ENCODE data around the gene GFPT2.

Gene GFPT2

DNA sequence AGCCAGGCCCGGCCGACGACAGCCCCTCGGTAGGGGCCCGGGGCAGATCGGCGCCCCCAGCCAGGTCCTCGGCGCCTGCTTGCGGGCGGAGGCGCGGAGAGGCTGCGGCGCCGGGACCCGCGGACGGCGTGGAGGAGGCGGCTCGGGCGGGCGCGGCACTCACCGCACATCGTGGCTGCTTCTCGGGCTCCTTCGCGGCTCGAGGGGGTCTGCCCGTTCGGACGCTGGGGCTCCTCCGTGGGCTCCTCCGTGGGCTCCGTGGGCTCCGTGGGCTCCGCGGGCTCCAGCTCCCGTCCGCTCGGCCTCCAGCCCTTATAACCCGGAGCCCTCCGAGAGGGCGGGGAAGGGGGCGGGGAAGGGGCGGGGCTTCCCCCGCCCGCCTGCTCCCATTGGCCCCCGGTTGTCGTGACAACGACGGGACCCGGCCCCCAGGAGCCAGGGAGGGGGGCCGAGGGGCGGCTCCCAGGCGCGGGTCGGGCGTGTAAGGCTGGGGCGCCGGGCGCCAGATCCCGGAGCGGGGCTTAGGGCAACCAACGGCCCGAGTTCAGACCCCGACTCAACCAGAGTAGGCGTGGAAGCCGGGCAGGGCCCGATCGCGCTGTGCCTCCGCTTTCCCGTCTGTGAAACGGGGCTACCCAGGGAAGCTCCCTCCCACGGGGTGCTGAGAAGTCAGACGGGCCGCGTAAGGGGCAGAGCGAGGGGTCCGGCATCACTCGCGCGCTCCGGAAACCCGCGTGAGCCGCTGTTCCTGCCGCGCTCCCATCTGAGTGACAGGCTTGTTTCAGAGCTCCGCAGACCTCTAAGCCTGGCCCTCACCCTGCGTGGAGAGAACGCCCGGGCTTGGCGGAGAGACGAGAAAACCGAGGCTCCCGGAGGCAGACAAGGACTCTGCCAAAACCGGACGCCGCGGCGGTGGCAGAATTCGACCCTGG, at the start of gene GFPT2:
TSS of gene GFPT2 (minus strand) at position 289 of the 932 bp plus-strand sequence. CDS start at position 170, 119 bp downstream.
- peak; percentile 75 for DNase-seq

DNA sequence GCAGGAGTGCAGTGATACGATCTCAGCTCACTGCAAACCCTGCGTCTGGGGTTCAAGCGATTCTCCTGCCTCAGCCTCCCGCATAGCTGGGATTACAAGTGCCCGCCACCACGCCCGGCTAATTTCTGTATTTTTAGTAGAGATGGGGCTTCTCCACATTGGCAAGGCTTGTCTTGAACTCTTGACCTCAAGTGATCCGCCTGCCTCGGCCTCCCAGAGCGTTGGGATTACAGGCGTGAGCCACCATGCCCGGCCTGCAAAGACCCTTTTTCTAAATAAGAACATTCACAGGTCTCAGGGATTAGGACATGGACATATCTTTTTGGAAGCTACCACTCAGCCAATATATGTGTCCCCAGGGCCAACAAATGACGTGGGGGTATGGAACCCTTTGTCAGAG, 49.6 kb upstream of the GFPT2 start:
- DNase-seq, result no peak

DNA sequence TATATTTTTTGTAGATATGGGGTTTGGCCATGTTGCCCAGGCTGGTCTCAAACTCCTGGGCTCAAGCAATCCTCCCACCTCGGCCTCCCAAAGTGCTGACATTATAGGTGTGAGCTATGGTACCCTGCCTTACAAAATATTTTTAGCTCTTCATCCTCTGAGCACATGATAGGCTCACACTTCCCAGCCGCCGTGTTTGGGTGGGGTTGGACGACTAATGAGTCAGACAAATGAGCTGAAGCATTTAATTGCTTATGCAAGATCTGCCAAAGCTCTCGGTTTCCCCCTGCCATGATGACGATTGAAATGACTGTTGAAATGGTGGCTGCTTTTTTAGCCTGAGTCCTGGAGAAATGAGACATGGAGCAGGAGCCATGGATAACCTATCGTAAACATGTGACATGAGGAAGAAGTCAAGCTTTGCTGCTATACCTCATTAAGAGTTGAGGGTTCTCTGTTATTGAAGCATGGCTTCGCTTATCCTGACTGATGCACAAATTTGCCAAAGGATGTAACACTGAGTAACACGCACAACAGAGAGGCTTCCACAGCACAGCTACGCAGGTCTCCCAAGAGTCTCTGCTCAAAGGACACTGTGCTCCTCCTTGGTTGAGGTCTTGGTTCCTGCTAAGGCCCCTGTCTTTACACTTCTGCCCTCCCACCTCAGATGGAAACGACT, 48.2 kb upstream of the GFPT2 start:
- DNase-seq, result no peak

DNA sequence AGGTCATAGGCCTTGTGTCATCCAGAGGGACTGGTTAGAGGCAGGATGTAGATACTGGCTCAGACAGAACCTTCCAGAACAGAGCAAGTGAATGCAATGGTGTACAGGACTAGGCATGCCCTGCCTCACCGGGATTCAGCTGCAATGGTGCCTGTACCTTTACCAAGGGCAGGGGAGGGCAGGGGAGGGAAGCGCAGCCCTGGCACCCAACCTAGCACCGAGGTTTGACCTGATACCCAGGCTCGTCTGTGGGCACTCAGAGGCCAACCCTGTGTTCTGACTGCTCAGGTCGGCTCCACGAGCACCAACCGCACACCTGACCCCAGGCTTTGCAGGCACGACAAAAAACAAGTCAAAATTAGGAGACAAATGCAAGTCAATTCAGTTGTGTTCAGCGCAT, 47.3 kb upstream of the GFPT2 start:
- DNase-seq, result no peak

DNA sequence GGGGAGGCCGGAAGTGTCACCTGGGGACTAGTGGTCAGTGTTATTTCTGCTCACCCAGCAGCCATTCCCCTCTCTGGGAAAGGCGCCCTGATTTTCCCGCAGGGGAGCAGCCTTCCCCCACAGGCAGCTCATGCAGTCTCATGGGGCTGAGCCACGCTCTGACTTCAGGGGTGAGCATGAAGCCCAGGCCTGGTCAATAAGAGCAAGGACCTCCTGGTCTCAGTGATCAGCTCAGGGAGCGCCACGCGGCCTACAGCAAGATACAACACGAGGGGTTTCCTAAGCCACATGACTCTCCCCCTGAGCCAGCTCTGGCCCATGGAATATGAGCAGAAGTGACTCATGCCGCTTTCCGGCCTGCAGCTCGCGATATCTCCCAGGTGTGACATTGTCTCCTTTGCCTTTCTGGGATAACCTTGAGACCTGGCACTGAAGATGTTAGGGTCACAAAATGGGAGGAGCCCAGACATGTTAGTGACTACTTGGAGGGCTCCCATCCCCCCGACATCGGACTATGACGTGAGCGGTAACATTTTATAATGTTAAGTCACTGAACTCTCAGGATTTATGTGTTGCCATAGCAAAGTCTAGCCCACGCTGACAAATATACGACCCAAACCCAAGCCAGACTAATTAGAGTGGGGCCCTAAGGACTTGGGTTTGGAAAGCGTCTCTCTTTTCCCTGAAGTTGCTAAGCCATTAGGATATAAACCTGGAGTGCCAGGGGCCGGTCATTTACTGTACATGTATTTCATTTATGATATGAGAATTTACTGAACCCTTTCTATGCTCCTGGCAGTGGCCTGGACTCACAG, 46.5 kb upstream of the GFPT2 start:
- no peak for DNase-seq

DNA sequence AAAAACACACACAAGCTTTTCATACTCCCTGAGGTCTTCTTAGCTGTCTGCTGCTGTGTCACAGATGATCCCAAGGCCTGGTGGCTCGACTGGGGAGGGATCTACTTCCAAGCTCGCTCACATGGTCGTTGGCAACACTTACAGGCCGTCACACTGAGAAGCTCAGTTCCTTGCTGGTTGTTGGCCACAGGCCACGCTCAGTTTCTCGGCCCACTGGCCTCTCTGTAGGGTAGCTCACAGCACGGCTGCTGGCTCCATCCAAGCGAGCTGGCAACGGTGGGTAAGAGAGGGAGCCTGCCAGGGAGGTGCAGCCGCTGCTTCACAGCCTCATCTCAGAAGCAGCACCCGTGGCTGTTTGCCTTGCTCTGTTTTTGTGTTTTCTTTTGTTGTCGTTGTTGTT, 43.8 kb upstream of the GFPT2 start:
- no peak for DNase-seq

DNA sequence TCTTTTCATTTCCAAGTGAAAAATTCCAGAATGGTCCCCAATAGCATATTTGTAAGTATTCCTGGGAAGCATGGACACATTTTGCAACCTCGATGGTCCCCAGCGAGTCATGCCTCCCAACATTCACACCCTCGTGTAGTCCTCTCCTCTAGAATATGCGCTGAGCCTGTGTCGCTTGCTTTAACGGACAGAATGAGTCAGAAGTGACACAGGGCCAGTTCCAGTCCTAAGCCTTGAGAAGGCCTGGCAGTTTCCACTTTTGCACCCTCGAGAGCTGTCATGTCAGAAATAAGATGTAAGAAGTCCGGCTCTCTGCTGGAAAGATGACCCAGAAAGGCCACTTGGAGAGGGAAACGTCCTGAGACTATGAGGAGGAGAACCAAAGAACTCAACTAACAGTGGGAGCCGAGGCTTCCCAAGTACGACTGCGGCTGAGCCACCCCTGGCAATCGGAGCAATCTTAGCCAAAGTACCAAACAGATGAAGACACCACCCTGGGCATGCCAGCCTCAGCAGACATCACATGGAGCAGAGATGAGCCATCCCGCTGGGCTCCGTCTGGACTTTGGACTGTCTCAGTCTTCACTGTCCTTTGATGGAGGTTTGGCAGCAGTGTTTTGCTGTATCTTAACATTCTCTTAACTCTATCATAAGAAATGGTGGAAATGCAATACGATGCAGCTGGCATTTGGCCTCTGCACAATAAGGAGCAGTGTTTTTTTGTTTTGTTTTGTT, 42.6 kb upstream of the GFPT2 start:
- no peak for DNase-seq

DNA sequence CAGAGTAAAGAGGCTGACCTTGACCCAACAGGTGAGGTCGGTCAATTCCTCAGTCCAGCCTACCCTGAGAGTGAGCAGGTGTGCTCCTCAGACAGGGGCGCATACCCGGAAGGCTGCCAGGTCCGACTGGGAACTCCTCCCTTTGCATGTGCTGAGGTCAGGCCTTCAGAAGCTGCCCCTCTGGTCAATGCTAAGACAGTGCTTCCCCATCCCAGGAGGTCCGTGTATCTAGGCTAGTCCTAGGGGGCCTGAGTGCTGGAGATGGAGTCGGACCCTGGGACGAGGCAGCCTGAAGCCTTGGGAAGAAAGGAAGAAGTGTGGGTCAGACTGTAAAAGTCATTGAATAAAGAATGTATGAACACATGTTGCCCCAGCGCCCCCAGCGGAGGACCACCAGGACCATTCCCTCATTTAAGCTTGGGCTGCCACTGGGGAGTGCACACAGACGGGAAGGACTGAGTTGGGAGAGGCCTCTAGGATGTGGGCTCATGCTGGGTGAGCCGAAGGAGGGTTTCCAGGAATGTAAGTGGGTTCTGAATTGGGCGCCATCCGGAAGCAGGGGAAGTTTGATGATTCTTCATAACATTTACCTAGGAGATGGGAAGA, 41.0 kb upstream of the GFPT2 start:
- DNase-seq, result no peak

DNA sequence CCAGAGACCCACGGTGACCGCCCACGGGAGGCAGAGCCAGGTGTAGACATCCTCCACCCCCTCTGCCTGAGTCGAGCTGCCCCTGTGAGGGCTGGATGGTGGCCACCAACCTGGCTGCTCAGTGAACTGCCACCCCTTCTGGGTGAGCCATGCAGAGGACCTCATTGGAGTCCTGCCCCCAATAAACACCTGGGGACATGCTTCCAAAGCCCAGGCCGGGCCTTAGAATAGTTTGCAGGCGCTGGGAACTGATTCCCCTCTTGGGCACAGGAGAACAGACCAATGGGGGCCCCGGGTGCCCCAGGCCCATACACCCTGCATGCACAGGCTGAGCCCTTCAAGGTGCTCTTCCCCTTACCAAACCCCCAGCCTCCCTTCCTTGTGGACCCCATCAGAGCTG, 38.1 kb upstream of the GFPT2 start:
- no peak for DNase-seq

DNA sequence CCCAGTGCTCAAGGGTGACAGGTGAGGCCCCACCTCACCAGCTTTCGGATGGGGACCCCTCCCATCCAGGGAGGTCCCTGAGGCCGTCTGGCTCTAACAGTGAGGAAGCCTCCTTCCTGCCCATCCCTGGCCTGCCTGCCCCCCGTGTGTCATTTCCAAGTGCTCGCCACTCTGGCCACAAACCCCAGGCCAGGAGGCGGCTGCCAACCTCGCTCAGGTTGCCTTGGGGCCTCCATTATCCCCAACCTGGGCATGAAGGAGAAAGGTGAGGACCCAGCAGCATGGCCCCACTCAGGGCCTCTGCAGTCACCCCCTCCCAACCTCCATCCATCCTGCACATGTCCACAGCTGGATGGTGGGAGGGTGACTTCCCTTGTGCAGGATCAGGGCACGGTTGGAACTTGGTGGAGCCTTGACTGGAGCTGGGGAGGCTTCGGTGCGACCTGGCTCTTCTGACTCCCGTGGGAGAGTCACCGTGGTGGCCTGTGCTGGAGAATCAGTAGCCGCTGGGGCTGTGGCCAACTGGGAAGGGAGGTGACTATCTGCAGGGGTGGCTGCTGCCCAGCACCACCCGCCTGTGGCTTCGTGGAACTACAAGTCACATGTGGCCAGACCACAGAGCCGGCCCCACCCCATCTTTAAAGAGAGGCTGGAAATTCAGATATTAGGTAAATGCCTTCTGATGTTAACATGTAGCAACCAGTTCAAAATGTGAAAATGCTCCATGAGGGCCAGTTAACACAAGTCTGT, 37.5 kb upstream of the GFPT2 start:
- DNase-seq, result no peak

DNA sequence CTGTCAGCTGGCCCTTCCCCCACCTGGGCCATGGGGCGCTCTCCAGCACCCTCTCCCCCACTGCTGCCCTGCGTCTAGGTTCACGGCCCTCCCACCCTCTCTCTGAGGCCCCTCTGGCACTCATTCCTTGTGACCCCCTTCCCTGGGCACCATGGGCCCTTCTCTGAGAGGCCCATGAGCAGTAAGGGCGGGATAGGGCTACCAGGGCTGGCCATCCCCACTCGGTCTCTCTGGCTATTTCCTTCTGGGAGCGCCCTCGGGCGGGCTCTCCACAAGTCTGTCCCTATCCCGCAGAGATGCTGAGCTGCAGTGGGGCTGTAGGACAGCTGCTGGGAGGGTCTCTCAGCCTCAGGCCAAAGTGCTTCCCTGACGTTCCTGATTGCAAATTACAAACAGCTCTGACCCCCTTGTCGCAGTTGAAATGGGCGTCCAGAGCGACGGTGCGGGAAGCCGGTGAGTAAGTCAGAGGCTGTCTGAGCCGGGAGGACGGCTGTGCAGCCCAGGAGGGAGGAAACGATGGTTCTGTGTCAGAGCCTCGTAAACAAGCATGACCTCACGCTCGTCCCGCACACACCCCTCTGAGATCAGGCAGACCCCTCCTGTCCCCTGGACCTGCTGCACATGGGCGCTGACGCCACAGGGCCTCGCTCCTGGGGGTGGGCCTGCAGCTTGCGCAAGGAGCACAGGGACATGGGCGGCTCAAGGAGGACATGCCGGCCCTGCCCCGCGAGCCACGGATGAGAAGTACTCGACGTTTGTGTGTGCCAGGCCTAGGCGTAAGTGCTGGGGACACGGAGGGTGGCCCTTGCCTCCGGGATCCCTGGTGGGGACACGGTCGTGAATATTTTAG, 36.3 kb upstream of the GFPT2 start:
- DNase-seq, result no peak

DNA sequence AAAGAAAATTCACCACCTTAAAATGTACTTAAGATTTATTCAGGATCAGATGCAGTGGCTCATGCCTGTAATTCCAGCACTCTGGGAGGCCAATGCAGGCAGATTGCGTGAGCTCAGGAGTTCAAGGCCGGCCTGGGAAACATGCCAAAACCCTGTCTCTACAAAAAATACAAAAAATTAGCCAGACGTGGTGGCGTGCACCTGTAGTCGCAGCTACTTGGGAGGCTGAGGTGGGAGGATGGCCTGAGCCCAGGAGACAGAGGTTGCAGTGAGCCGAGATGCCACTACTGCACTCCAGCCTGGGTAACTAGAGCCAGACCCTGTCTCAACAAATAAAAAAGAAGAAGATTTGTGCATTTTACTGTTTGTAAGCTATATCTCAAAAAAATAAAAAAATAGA, 34.7 kb upstream of the GFPT2 start:
- no peak for DNase-seq

DNA sequence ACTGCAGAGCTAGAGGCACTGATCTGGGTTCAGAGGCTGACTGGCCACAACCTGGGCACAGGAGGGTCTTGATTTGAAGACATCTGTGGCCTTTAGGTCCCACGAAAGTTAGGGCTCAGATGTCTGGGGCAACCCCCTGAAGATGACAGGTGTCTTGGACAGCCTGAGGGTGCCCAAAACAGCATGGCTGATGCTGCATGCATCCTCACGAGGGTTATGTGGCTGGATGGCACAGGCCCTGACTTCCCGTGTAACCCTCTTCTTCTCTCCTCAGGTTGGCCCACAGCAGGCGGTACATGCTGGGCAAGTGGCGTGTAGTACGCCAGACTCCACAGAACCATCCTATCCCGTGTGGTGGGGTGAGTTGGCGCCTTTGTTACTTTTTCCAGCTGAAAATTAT, 29.8 kb upstream of the GFPT2 start:
- DNase-seq, result no peak

DNA sequence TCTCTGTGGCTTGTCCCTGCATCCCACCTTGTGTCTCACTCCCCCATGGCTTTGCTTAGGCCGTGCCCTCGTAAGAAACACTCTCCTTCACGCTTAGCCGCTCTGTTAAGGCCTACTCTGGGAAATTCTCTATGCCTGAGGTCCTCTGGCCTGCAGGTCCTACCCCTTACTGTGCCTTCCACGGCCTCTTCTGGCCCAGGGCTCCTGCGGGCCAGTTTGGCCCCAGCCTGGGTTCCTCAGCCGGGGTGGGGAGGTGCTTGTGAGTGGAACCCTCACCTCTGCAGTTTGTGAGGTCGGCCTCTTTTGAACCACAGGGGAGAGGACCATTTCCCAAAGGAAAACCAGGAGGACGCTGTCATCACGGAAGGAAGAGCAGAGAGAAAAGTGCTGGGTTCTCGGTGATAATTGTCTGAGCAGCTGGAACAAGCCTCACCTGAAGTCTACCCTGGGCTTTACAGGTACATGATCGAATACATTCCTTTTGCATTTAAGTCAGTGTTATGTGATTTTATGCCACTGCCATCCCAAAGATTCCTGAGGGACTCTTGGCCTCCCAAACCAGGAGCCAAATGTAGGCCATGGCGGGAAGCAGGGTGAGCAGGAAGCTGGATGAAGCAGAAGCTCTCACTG, 28.8 kb upstream of the GFPT2 start:
- DNase-seq, result no peak

DNA sequence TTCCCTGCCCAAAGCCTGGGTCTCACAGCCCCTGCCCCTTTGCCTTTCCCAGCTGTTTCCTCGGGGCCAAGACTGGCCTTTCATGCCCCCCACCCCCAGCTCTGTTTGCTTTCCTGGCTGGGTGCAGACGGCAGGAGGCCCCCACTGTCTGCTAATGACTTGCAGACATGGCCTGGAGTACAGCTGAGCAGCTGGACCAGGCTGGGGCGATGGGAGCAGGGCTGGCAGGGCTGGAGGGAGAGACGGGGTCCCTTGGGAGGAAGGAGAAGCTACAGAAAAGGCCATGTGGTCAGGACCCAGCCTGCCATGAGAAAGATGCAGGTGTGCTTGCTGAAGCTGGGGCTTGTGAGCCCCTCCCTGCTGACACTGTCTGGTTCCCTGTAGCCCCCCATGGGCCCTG, 28.3 kb upstream of the GFPT2 start:
- DNase-seq, result no peak

DNA sequence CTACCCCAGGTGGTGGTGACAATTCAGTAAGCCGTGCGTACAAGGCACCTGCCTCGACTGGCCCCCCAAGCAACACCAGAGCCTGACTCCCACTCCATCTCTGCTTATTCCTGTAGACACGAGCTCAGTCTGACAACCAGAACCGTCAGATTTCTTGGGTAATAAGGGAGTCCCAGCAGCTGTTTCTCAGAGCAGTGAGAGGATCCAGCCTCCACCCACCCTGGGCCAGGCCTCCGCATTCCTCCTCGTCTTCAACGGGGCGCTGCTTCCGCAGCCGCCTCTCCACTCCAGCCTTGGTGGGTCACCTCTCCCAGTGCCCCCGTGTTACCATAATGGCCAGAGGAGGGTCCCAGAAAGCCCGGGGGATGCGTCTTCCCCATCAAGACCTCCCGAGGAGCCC, 27.7 kb upstream of the GFPT2 start:
- no peak for DNase-seq

DNA sequence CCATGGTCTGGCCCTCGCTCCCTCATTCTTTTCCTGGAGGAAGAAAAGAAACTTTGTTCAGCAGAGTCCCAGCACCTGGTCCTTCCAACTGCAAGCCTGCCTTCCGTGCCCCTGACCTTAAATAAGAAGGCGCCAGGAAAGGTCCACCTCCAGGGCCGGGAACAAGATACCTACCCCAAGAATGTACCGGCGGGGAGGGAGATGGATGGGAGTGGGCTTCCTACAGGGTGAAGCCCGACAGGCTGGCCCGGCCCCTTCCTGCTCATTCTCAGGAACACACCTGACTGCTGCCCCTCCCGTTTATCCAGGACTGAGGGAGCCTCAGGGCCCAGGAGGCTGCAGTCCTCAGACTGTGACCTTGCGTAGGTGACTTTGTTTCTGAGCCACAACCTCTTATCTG, 27.3 kb upstream of the GFPT2 start:
- DNase-seq, result no peak

DNA sequence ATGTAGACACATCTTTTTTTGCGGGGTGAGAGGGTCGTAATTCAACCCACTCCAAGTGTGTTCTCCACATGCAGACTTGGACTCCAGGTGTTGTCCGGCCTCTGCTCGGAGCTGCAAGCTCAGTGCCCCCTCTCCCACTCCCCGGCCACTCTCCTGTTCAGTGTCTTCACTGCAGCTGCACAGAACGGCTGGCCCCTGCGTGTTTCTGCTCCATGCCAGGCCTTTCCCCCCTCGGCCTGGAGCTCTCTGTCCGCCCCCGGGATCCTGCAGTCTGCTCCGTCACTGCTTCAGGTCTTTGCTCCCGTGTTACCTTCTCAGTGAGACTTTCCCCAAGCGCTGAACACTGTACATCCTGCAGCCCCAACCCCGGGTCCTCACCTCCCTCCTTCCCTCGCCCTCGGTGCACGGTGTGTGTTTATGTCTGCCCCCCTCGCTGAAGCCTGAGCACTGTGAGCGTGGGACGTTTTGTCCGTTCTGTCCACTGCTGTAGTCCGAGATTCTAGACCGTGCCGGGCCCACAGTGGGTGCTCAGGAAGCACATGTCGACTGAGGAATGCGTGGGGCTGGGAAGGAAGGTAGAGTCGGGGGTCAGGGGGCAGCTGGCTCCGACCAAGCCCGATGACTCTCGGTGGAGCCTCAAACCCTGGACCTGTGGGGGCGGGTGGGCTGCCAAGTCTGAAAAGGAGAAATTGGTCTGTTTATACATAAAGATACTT, 26.4 kb upstream of the GFPT2 start:
- no peak for DNase-seq
